B cell (primary cell): ENCODE results near the gene POFUT2. TPM values are rescaled to one million over a fixed set of nuclear protein-coding genes. Genes with fewer than 3 reads are reported as not detected.

Experiments
- ATAC-seq: fragments of 200-7000 bp; cut with Tn5 transposase; one replicate; pipeline ENCODE4 v1.10.0; 2021; ENCODE audit warnings: low read depth, mild to moderate bottlenecking, moderate number of reproducible peaks, moderate library complexity
- CTCF ChIA-PET: fragments of 350-600 bp; sonication (Branson Sonifier 250); formaldehyde crosslinking; loops from one replicate; lab custom pipeline; 2021; ENCODE audit warnings: antibody characterized with exemption, inconsistent platforms; lab: Charles Lee
- POLR2A ChIA-PET: fragments of 350-600 bp; sonication (Branson Sonifier 250); formaldehyde crosslinking; loops from one replicate; lab custom pipeline; 2021; ENCODE audit warnings: antibody characterized with exemption; lab: Charles Lee
- DNase-seq: peaks from one replicate; pipeline ENCODE4 v3.0.0; 2013
- H2AFZ ChIP-seq: 2 replicates; pipeline ENCODE4 v1.6.1; 2012; ENCODE audit warnings: mild to moderate bottlenecking, low read depth, low read length; ENCODE audit not compliant: insufficient read depth, poor library complexity, severe bottlenecking
- H3K27ac ChIP-seq, 2 donors: 1 replicate in 1 of 2; 2 replicates in 1 of 2; pipeline ENCODE4 v1.5.1; 2012 to 2013; ENCODE audit warnings: low read length in 2 of 2, mild to moderate bottlenecking in 2 of 2, moderate library complexity in 1 of 2
- H3K27me3 ChIP-seq, 4 experiments: fragments of 200-600 bp in 1 of 4; sonication (generic) in 1 of 4; replicated peaks in 1 of 4; 1 replicate in 2 of 4; 2 replicates in 2 of 4; pipeline versions ENCODE4 v1.6.1 to v1.7.0; 2013 to 2016; ENCODE audit warnings: low read length in 3 of 4, mild to moderate bottlenecking in 2 of 4, mixed read lengths in 1 of 4, moderate library complexity in 1 of 4; ENCODE audit not compliant: insufficient read depth in 4 of 4, control insufficient read depth in 3 of 4; ENCODE audit errors: control extremely low read depth in 1 of 4
- H3K36me3 ChIP-seq, 2 experiments: replicated peaks in 1 of 2; 1 replicate in 1 of 2; 2 replicates in 1 of 2; pipeline versions ENCODE4 v1.6.1 to v1.7.1; 2013; ENCODE audit warnings: low read length in 1 of 2; ENCODE audit not compliant: insufficient read depth in 2 of 2, control insufficient read depth in 1 of 2; ENCODE audit errors: control extremely low read depth in 1 of 2, extremely low read depth in 1 of 2
- H3K4me1 ChIP-seq, 2 donors: fragments of 200-600 bp in 1 of 2; sonication (generic) in 1 of 2; 1 replicate in 1 of 2; 2 replicates in 1 of 2; pipeline versions ENCODE4 v1.5.1 to v1.6.1; 2013 to 2017; ENCODE audit warnings: low read length in 2 of 2; ENCODE audit not compliant: control insufficient read depth in 2 of 2, insufficient read depth in 2 of 2
- H3K4me2 ChIP-seq: replicated peaks from 2 replicates; pipeline ENCODE3; 2012; ENCODE audit warnings: mild to moderate bottlenecking, low read depth, low read length; ENCODE audit not compliant: poor library complexity, severe bottlenecking
- H3K4me3 ChIP-seq, 5 experiments: fragments of 200-600 bp in 1 of 5; sonication (generic) in 1 of 5; 1 replicate in 3 of 5; 2 replicates in 2 of 5; pipeline versions ENCODE4 v1.5.1 to v1.7.0; 2011 to 2016; ENCODE audit warnings: low read length in 4 of 5, mild to moderate bottlenecking in 4 of 5, low read depth in 2 of 5, control low read depth in 1 of 5, moderate library complexity in 1 of 5; ENCODE audit not compliant: insufficient read depth in 1 of 5; ENCODE audit errors: control extremely low read depth in 1 of 5, extremely low read depth in 1 of 5
- H3K79me2 ChIP-seq: fragments of 200-600 bp; sonication (generic); one replicate; pipeline ENCODE4 v1.6.0; 2016; ENCODE audit warnings: low read length; ENCODE audit not compliant: control insufficient read depth, insufficient read depth
- H3K9ac ChIP-seq: fragments of 200-600 bp; sonication (generic); 2 replicates; pipeline ENCODE4 v1.6.1; 2017; ENCODE audit warnings: mild to moderate bottlenecking, low read length, moderate library complexity
- H3K9me3 ChIP-seq, 3 donors: one replicate each; pipeline versions ENCODE4 v1.6.1 to v1.7.1; 2013; ENCODE audit warnings: low read length in 2 of 3; ENCODE audit not compliant: control insufficient read depth in 2 of 3, insufficient read depth in 1 of 3; ENCODE audit errors: control extremely low read depth in 1 of 3
- H4K20me1 ChIP-seq: 2 replicates; pipeline ENCODE4 v1.6.0; 2012; ENCODE audit warnings: mild to moderate bottlenecking, low read length; ENCODE audit not compliant: insufficient read depth, control insufficient read depth, poor library complexity, severe bottlenecking
- H3K27ac Mint-ChIP-seq: one replicate; pipeline ENCODE4 v1.8.0; 2021; ENCODE audit warnings: mixed read lengths
- H3K27me3 Mint-ChIP-seq: one replicate; pipeline ENCODE4 v1.8.0; 2021; ENCODE audit warnings: mixed read lengths
- H3K4me1 Mint-ChIP-seq: one replicate; pipeline ENCODE4 v1.8.0; 2021; ENCODE audit warnings: mixed read lengths
- H3K4me3 Mint-ChIP-seq: one replicate; pipeline ENCODE4 v1.8.0; 2021; ENCODE audit warnings: mixed read lengths
- H3K9me3 Mint-ChIP-seq: one replicate; pipeline ENCODE4 v1.8.0; 2022; ENCODE audit warnings: mixed read lengths; ENCODE audit not compliant: insufficient read depth
- EZH2 ChIP-seq: IDR thresholded peaks from 2 replicates; pipeline ENCODE4 v1.6.1; 2012; ENCODE audit warnings: borderline replicate concordance, low read depth, mild to moderate bottlenecking, moderate library complexity, low read length; ENCODE audit not compliant: insufficient read depth, poor library complexity, severe bottlenecking
- WGBS: methylation state at CpG from one replicate; pipeline ENCODE4 v1.1.5; 2013; ENCODE audit warnings: missing lambda C conversion rate; ENCODE audit not compliant: insufficient coverage; 5-methylcytosine and 5-hydroxymethylcytosine counted together
- intact Hi-C: fragments of 100-400 bp; cut with micrococcal nuclease; formaldehyde crosslinking; loops from one replicate; pipeline ENCODE4 v1.10.0; 2022
- polyA plus RNA-seq: library from polyadenylated mRNA; depleted of rRNA; stranded (reverse); fragments of >200 nt; gene quantifications from 2 replicates; pipeline ENCODE4 v1.2.3, GENCODE V29; 2012
- total RNA-seq, 2 donors: library from RNA; stranded (reverse); fragments of 120-200 nt in 1 of 2; gene quantifications; 1 replicate in 1 of 2; 2 replicates in 1 of 2; pipeline versions ENCODE4 v1.2.3 to v1.2.4, GENCODE V29; 2013 to 2022
- TF ChIP-seq, protein P1 (sequence below): fragments of 200-600 bp; IDR thresholded peaks from one replicate; pipeline ENCODE4 v1.8.0; 2022; ENCODE audit warnings: antibody characterized with exemption, mild to moderate bottlenecking

Gene POFUT2
- total and polyA plus RNA-seq, 2 donors (not counting 1 experiment from before 2014, with no cell fraction given): 38.3 to 41.8 TPM

DNA sequence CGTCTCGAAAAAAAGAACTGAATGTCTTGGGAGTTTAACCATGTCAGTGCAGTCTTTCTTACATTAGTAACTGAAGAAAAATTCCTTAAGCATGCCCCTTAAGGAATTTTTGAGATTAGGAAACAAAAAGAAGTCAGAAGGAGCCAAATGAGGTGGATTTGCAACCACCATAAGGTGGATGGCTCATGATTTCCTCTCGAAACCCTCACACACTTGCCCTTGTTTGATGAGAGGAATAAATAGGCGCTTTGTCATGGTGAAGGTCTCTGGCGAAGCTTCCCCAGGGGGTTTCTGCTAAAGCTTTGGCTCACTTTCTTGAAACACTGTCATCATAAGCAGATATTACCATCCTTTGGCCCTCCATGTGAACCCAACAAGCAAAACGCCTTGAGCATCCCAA lies 68.2 kb downstream of the POFUT2 start:
- TF ChIP-seq EZH2: no peak
- TF ChIP-seq, protein P1, sequence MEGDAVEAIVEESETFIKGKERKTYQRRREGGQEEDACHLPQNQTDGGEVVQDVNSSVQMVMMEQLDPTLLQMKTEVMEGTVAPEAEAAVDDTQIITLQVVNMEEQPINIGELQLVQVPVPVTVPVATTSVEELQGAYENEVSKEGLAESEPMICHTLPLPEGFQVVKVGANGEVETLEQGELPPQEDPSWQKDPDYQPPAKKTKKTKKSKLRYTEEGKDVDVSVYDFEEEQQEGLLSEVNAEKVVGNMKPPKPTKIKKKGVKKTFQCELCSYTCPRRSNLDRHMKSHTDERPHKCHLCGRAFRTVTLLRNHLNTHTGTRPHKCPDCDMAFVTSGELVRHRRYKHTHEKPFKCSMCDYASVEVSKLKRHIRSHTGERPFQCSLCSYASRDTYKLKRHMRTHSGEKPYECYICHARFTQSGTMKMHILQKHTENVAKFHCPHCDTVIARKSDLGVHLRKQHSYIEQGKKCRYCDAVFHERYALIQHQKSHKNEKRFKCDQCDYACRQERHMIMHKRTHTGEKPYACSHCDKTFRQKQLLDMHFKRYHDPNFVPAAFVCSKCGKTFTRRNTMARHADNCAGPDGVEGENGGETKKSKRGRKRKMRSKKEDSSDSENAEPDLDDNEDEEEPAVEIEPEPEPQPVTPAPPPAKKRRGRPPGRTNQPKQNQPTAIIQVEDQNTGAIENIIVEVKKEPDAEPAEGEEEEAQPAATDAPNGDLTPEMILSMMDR: no peak
- no peak overlapping the region for H3K4me2 ChIP-seq
- H3K36me3 ChIP-seq: peaks cover 0 to 33% of the 10 kb centered on the region in 2 experiments
- CTCF ChIA-PET: no interaction called here
- no peaks in the 10 kb centered on the region for H3K79me2 ChIP-seq
- 90% methylated on average over 3 of the region's 6 CpGs for WGBS
- Mint-ChIP-seq H3K9me3 (peaks cover 2% of the 10 kb centered on the region), H3K4me1 (peaks cover 3% of the 10 kb centered on the region), H3K27ac (no peak overlapping the region), H3K4me3 (no peak overlapping the region), H3K27me3 (no peaks in the 10 kb centered on the region)
- no peaks in the 10 kb centered on the region for H4K20me1 ChIP-seq
- no peaks in the 10 kb centered on the region for H3K4me1 ChIP-seq
- POLR2A ChIA-PET: no interaction called here
- ATAC-seq (no peak), DNase-seq (no peak)
- no peak overlapping the region for H3K4me3 ChIP-seq
- no peak overlapping the region for H3K9ac ChIP-seq
- no peak overlapping the region for H3K27ac ChIP-seq
- intact Hi-C loops: no loop called here
- H2AFZ ChIP-seq: no peak overlapping the region
- no peaks in the 10 kb centered on the region for H3K27me3 ChIP-seq
- peaks cover 0 to 8% (median 1%) of the 10 kb centered on the region in 3 donors for H3K9me3 ChIP-seq

DNA sequence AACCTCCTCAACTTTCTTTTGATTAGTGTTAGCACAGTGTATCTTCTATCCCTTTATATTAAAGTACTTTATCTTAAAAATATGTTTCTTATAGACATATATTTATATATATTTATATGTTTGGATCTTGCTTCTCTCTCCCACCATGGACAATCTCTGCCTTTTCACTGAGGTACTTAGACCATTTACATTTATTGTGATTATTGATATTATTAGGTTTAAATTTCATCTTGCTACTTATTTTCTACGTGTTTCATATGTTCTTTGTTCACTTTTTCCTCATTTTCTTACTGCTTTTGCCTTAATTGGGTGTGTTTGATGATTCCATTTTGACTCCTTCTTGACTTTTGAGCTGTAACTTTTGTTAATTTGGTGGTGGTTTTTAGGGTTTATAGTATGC lies 70.7 kb downstream of the POFUT2 start:
- ATAC-seq (no peak), DNase-seq (no peak)
- Histone ChIP-seq H3K36me3 (peaks cover 3 to 23% of the 10 kb centered on the region in 2 experiments), H2AFZ (no peak overlapping the region), H3K27me3 (no peaks in the 10 kb centered on the region), H3K27ac (no peak overlapping the region), H3K4me2 (no peak overlapping the region), H3K4me1 (no peaks in the 10 kb centered on the region), H3K9me3 (peaks cover 0 to 8% (median 3%) of the 10 kb centered on the region in 3 donors), H3K79me2 (no peaks in the 10 kb centered on the region), H4K20me1 (no peaks in the 10 kb centered on the region), H3K9ac (no peak overlapping the region), H3K4me3 (no peak overlapping the region)
- TF ChIP-seq EZH2: no peak
- TF ChIP-seq, protein P1: no peak
- H3K4me1 Mint-ChIP-seq: no peaks in the 10 kb centered on the region
- no CpG with 5 or more reads among the region's 1 CpG for WGBS
- no peak overlapping the region for H3K27ac Mint-ChIP-seq
- CTCF ChIA-PET: no interaction called here
- H3K9me3 Mint-ChIP-seq: peaks cover 2% of the 10 kb centered on the region
- POLR2A ChIA-PET: no interaction called here
- H3K27me3 Mint-ChIP-seq: no peaks in the 10 kb centered on the region
- intact Hi-C loops: no loop called here
- no peak overlapping the region for H3K4me3 Mint-ChIP-seq
